B cell (primary cell): ENCODE measurements around the gene ZNF524. TPM values are rescaled to one million over a fixed set of nuclear protein-coding genes. Genes with fewer than 3 reads are reported as not detected.
A peak's percentile ranks its signal among the peaks of the same experiment; 100 is the strongest.

Source experiments
- ATAC-seq: fragments of 200-7000 bp; cut with Tn5 transposase; one replicate; pipeline ENCODE4 v1.10.0; 2021; ENCODE audit warnings: low read depth, mild to moderate bottlenecking, moderate number of reproducible peaks, moderate library complexity
- CTCF ChIA-PET: fragments of 350-600 bp; sonication (Branson Sonifier 250); formaldehyde crosslinking; loops from one replicate; lab custom pipeline; 2021; ENCODE audit warnings: antibody characterized with exemption, inconsistent platforms; lab: Charles Lee
- POLR2A ChIA-PET: fragments of 350-600 bp; sonication (Branson Sonifier 250); formaldehyde crosslinking; loops from one replicate; lab custom pipeline; 2021; ENCODE audit warnings: antibody characterized with exemption; lab: Charles Lee
- DNase-seq: peaks from one replicate; pipeline ENCODE4 v3.0.0; 2013
- H2AFZ ChIP-seq: 2 replicates; pipeline ENCODE4 v1.6.1; 2012; ENCODE audit warnings: mild to moderate bottlenecking, low read depth, low read length; ENCODE audit not compliant: insufficient read depth, poor library complexity, severe bottlenecking
- H3K27ac ChIP-seq, 2 donors: 1 replicate in 1 of 2; 2 replicates in 1 of 2; pipeline ENCODE4 v1.5.1; 2012 to 2013; ENCODE audit warnings: low read length in 2 of 2, mild to moderate bottlenecking in 2 of 2, moderate library complexity in 1 of 2
- H3K27me3 ChIP-seq, 4 experiments: fragments of 200-600 bp in 1 of 4; sonication (generic) in 1 of 4; replicated peaks in 1 of 4; 1 replicate in 2 of 4; 2 replicates in 2 of 4; pipeline versions ENCODE4 v1.6.1 to v1.7.0; 2013 to 2016; ENCODE audit warnings: low read length in 3 of 4, mild to moderate bottlenecking in 2 of 4, mixed read lengths in 1 of 4, moderate library complexity in 1 of 4; ENCODE audit not compliant: insufficient read depth in 4 of 4, control insufficient read depth in 3 of 4; ENCODE audit errors: control extremely low read depth in 1 of 4
- H3K36me3 ChIP-seq, 2 experiments: replicated peaks in 1 of 2; 1 replicate in 1 of 2; 2 replicates in 1 of 2; pipeline versions ENCODE4 v1.6.1 to v1.7.1; 2013; ENCODE audit warnings: low read length in 1 of 2; ENCODE audit not compliant: insufficient read depth in 2 of 2, control insufficient read depth in 1 of 2; ENCODE audit errors: control extremely low read depth in 1 of 2, extremely low read depth in 1 of 2
- H3K4me1 ChIP-seq, 2 donors: fragments of 200-600 bp in 1 of 2; sonication (generic) in 1 of 2; 1 replicate in 1 of 2; 2 replicates in 1 of 2; pipeline versions ENCODE4 v1.5.1 to v1.6.1; 2013 to 2017; ENCODE audit warnings: low read length in 2 of 2; ENCODE audit not compliant: control insufficient read depth in 2 of 2, insufficient read depth in 2 of 2
- H3K4me2 ChIP-seq: replicated peaks from 2 replicates; pipeline ENCODE3; 2012; ENCODE audit warnings: mild to moderate bottlenecking, low read depth, low read length; ENCODE audit not compliant: poor library complexity, severe bottlenecking
- H3K4me3 ChIP-seq, 5 experiments: fragments of 200-600 bp in 1 of 5; sonication (generic) in 1 of 5; 1 replicate in 3 of 5; 2 replicates in 2 of 5; pipeline versions ENCODE4 v1.5.1 to v1.7.0; 2011 to 2016; ENCODE audit warnings: low read length in 4 of 5, mild to moderate bottlenecking in 4 of 5, low read depth in 2 of 5, control low read depth in 1 of 5, moderate library complexity in 1 of 5; ENCODE audit not compliant: insufficient read depth in 1 of 5; ENCODE audit errors: control extremely low read depth in 1 of 5, extremely low read depth in 1 of 5
- H3K79me2 ChIP-seq: fragments of 200-600 bp; sonication (generic); one replicate; pipeline ENCODE4 v1.6.0; 2016; ENCODE audit warnings: low read length; ENCODE audit not compliant: control insufficient read depth, insufficient read depth
- H3K9ac ChIP-seq: fragments of 200-600 bp; sonication (generic); 2 replicates; pipeline ENCODE4 v1.6.1; 2017; ENCODE audit warnings: mild to moderate bottlenecking, low read length, moderate library complexity
- H3K9me3 ChIP-seq, 3 donors: one replicate each; pipeline versions ENCODE4 v1.6.1 to v1.7.1; 2013; ENCODE audit warnings: low read length in 2 of 3; ENCODE audit not compliant: control insufficient read depth in 2 of 3, insufficient read depth in 1 of 3; ENCODE audit errors: control extremely low read depth in 1 of 3
- H4K20me1 ChIP-seq: 2 replicates; pipeline ENCODE4 v1.6.0; 2012; ENCODE audit warnings: mild to moderate bottlenecking, low read length; ENCODE audit not compliant: insufficient read depth, control insufficient read depth, poor library complexity, severe bottlenecking
- H3K27ac Mint-ChIP-seq: one replicate; pipeline ENCODE4 v1.8.0; 2021; ENCODE audit warnings: mixed read lengths
- H3K27me3 Mint-ChIP-seq: one replicate; pipeline ENCODE4 v1.8.0; 2021; ENCODE audit warnings: mixed read lengths
- H3K4me1 Mint-ChIP-seq: one replicate; pipeline ENCODE4 v1.8.0; 2021; ENCODE audit warnings: mixed read lengths
- H3K4me3 Mint-ChIP-seq: one replicate; pipeline ENCODE4 v1.8.0; 2021; ENCODE audit warnings: mixed read lengths
- H3K9me3 Mint-ChIP-seq: one replicate; pipeline ENCODE4 v1.8.0; 2022; ENCODE audit warnings: mixed read lengths; ENCODE audit not compliant: insufficient read depth
- EZH2 ChIP-seq: IDR thresholded peaks from 2 replicates; pipeline ENCODE4 v1.6.1; 2012; ENCODE audit warnings: borderline replicate concordance, low read depth, mild to moderate bottlenecking, moderate library complexity, low read length; ENCODE audit not compliant: insufficient read depth, poor library complexity, severe bottlenecking
- WGBS: methylation state at CpG from one replicate; pipeline ENCODE4 v1.1.5; 2013; ENCODE audit warnings: missing lambda C conversion rate; ENCODE audit not compliant: insufficient coverage; 5-methylcytosine and 5-hydroxymethylcytosine counted together
- intact Hi-C: fragments of 100-400 bp; cut with micrococcal nuclease; formaldehyde crosslinking; loops from one replicate; pipeline ENCODE4 v1.10.0; 2022
- polyA plus RNA-seq: library from polyadenylated mRNA; depleted of rRNA; stranded (reverse); fragments of >200 nt; gene quantifications from 2 replicates; pipeline ENCODE4 v1.2.3, GENCODE V29; 2012
- total RNA-seq, 2 donors: library from RNA; stranded (reverse); fragments of 120-200 nt in 1 of 2; gene quantifications; 1 replicate in 1 of 2; 2 replicates in 1 of 2; pipeline versions ENCODE4 v1.2.3 to v1.2.4, GENCODE V29; 2013 to 2022
- TF ChIP-seq, protein P1 (sequence below): fragments of 200-600 bp; IDR thresholded peaks from one replicate; pipeline ENCODE4 v1.8.0; 2022; ENCODE audit warnings: antibody characterized with exemption, mild to moderate bottlenecking

Gene ZNF524
- total and polyA plus RNA-seq, 2 donors (not counting 1 experiment from before 2014, with no cell fraction given) = 23.8 to 27.4 TPM

DNA sequence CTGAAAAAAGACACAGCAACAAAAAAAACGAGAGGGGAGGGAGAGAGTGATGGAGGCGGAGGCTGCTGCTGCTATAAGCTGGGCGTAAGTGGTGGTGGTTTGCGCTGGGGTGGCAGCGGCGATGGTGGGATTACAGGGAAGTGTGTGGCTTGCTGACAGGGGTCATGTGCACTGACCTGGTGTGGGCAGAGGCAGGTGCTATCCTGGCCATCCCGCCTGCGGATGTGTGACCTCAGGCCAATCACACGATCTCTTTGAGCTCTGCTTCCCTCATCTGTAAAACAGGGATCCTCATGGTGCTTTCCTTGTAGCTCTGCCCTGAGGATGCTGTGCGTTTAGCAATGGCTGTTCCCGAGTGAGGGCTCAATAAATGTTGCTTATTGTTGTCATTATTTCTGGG is 37.4 kb downstream of the ZNF524 start:
- no peak overlapping the region for H3K9ac ChIP-seq
- DNase-seq = no peak
- peaks cover 64% of the 10 kb centered on the region for H3K4me1 Mint-ChIP-seq
- H3K79me2 ChIP-seq = peaks cover 35% of the 10 kb centered on the region
- CTCF ChIA-PET = interaction anchor here (0.6 to 9.4 kb wide), 10 partner anchors 10 to 512 kb away, joined by 3 to 131 read pairs (median 4); partner anchors contain the start of genes CCDC106, U2AF2 and ZNF784
- peaks cover 0 to 2% of the 10 kb centered on the region in 2 experiments for H3K36me3 ChIP-seq
- H3K4me3 ChIP-seq = no peak overlapping the region
- H3K27me3 ChIP-seq = no peaks in the 10 kb centered on the region
- WGBS = 80% methylated on average over 11 of the region's 11 CpGs
- no peak for ATAC-seq
- H3K27ac ChIP-seq = no peak overlapping the region
- no peaks in the 10 kb centered on the region for H3K27me3 Mint-ChIP-seq
- no peak overlapping the region for H3K4me2 ChIP-seq
- no peak overlapping the region for H2AFZ ChIP-seq
- H3K4me3 Mint-ChIP-seq = peak overlapping the region; percentile 30
- no peaks in the 10 kb centered on the region for H4K20me1 ChIP-seq
- TF ChIP-seq EZH2 = no peak
- TF ChIP-seq, protein P1, sequence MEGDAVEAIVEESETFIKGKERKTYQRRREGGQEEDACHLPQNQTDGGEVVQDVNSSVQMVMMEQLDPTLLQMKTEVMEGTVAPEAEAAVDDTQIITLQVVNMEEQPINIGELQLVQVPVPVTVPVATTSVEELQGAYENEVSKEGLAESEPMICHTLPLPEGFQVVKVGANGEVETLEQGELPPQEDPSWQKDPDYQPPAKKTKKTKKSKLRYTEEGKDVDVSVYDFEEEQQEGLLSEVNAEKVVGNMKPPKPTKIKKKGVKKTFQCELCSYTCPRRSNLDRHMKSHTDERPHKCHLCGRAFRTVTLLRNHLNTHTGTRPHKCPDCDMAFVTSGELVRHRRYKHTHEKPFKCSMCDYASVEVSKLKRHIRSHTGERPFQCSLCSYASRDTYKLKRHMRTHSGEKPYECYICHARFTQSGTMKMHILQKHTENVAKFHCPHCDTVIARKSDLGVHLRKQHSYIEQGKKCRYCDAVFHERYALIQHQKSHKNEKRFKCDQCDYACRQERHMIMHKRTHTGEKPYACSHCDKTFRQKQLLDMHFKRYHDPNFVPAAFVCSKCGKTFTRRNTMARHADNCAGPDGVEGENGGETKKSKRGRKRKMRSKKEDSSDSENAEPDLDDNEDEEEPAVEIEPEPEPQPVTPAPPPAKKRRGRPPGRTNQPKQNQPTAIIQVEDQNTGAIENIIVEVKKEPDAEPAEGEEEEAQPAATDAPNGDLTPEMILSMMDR = no peak
- H3K4me1 ChIP-seq = peaks cover 20 to 67% of the 10 kb centered on the region in 2 donors
- POLR2A ChIA-PET = interaction anchor here (0.6 to 6.2 kb wide), 5 partner anchors 10 to 358 kb away, joined by 3 to 55 read pairs (median 3); partner anchors contain the start of genes CCDC106, FIZ1, HSPBP1 and U2AF2
- intact Hi-C loops = loop anchor here (10.0 kb wide), 3 partner anchors 383 to 677 kb away; partner anchors contain the start of genes PPP1R12C, PPP6R1 and ZSCAN5A
- H3K27ac Mint-ChIP-seq = peak overlapping the region; percentile 28
- H3K9me3 ChIP-seq = peaks cover 0 to 11% (median 0%) of the 10 kb centered on the region in 3 donors
- no peaks in the 10 kb centered on the region for H3K9me3 Mint-ChIP-seq

DNA sequence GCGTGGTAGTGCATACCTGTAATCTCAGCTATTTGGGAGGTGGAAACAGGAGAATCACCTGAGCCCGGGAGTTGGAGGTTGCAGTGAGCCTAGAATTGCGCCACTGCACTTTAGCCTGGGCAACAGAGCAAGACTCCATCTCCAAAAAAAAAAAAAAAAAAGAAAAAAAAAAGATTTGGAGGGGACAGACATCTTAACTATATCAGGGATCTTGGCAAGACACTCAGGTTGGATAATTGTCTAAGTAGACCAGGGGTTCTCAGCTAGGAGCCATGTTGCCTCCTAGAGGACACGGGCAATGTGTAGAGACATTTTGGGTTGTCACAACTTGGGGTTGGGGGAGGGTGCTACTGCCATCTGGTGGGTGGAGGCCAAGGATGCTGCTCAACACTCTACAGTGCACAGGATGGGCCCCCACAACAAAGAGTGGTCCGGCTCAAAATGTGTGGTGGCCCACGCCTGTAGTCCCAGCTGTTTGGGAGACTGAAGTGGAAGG is 38.8 kb downstream of the ZNF524 start:
- H3K4me3 Mint-ChIP-seq = peak overlapping the region; percentile 73
- WGBS = 82% methylated on average over 3 of the region's 6 CpGs
- peak; percentile 7 for ATAC-seq
- Histone ChIP-seq H3K36me3 (peaks cover 0 to 2% of the 10 kb centered on the region in 2 experiments), H3K27ac (peak overlapping the region in 1 of 2 donors; percentile 5), H3K9ac (no peak overlapping the region), H4K20me1 (peaks cover 5% of the 10 kb centered on the region), H3K27me3 (no peaks in the 10 kb centered on the region), H3K9me3 (peaks cover 0 to 11% (median 0%) of the 10 kb centered on the region in 3 donors), H3K4me3 (no peak overlapping the region), H2AFZ (no peak overlapping the region), H3K4me1 (peaks cover 24 to 70% of the 10 kb centered on the region in 2 donors), H3K79me2 (peaks cover 34% of the 10 kb centered on the region), H3K4me2 (no peak overlapping the region)
- H3K4me1 Mint-ChIP-seq = peaks cover 69% of the 10 kb centered on the region
- peak; percentile 75 for DNase-seq
- H3K27me3 Mint-ChIP-seq = no peaks in the 10 kb centered on the region
- H3K9me3 Mint-ChIP-seq = no peaks in the 10 kb centered on the region
- TF ChIP-seq EZH2 = no peak
- TF ChIP-seq, protein P1 = peak; percentile 62
- intact Hi-C loops = loop anchor here (10.0 kb wide), 3 partner anchors 384 to 676 kb away; partner anchors contain the start of genes PPP1R12C, PPP6R1 and ZSCAN5A
- POLR2A ChIA-PET = interaction anchor here (0.5 to 1.0 kb wide), 5 partner anchors 8 to 1177 kb away, joined by 3 to 9 read pairs (median 6); partner anchors contain the start of gene FIZ1
- CTCF ChIA-PET = interaction anchor here (0.7 to 9.4 kb wide), 8 partner anchors 8 to 64 kb away, joined by 3 to 131 read pairs (median 5); partner anchors contain the start of genes CCDC106 and U2AF2
- peak overlapping the region; percentile 86 for H3K27ac Mint-ChIP-seq
